ENCODE measurements around the gene PEAK1.

Gene PEAK1

DNA sequence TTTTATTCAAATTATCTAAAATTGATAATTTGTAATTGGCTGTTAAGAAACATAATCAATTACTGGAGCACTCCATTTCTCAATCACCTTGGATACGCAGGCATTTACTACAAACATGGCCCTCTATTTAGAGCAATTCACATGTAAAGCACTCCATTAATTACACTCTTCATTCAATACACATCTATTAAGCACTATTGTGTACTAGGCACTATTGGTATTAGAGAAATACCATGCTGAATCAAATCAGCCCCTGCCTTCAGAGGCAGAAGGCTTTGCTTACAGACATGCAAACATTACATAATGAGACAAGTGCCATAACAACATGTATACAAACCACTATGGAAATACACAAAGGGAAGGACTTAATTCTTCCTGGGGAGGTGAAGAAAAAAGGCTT is 69.1 kb downstream of the PEAK1 start:
- no peak for TF ChIP-seq PATZ1 (CRISPR knock-in tag; IDR thresholded peaks at IDR 0.05; ENCODE audit: borderline replicate concordance)
- TF ChIP-seq ARNTL (CRISPR knock-in tag; IDR thresholded peaks at IDR 0.05; ENCODE audit: borderline replicate concordance, low read depth) = no peak
- TF ChIP-seq ISL1 (CRISPR knock-in tag; IDR thresholded peaks at IDR 0.05) = no peak
- TF ChIP-seq ZC3H10 (CRISPR knock-in tag; IDR thresholded peaks at IDR 0.05) = no peak
- no peak for TF ChIP-seq CREB5 (CRISPR knock-in tag; IDR thresholded peaks at IDR 0.05; ENCODE audit: low read depth)
- TF ChIP-seq ZNF565 (CRISPR knock-in tag; conservative IDR thresholded peaks at IDR 0.05; ENCODE audit: low read depth) = no peak
- TF ChIP-seq GLIS3 (CRISPR knock-in tag; IDR thresholded peaks at IDR 0.05) = no peak
- TF ChIP-seq POU6F1 (CRISPR knock-in tag; IDR thresholded peaks at IDR 0.05; ENCODE audit: borderline replicate concordance, low read depth) = no peak
- no peak for TF ChIP-seq ESRRG (CRISPR knock-in tag; IDR thresholded peaks at IDR 0.05)
- TF ChIP-seq TOX (CRISPR knock-in tag; IDR thresholded peaks at IDR 0.05; ENCODE audit: borderline replicate concordance) = no peak
- no peak for TF ChIP-seq OSR1 (CRISPR knock-in tag; IDR thresholded peaks at IDR 0.05)
- TF ChIP-seq TCF4 (CRISPR knock-in tag; IDR thresholded peaks at IDR 0.05; ENCODE audit: borderline replicate concordance) = no peak
- TF ChIP-seq RARB (CRISPR knock-in tag; IDR thresholded peaks at IDR 0.05) = no peak
- no peak for TF ChIP-seq ZFP3 (CRISPR knock-in tag; IDR thresholded peaks at IDR 0.05)
- no peak for TF ChIP-seq ZNF8 (CRISPR knock-in tag; IDR thresholded peaks at IDR 0.05)
- TF ChIP-seq, protein P1, sequence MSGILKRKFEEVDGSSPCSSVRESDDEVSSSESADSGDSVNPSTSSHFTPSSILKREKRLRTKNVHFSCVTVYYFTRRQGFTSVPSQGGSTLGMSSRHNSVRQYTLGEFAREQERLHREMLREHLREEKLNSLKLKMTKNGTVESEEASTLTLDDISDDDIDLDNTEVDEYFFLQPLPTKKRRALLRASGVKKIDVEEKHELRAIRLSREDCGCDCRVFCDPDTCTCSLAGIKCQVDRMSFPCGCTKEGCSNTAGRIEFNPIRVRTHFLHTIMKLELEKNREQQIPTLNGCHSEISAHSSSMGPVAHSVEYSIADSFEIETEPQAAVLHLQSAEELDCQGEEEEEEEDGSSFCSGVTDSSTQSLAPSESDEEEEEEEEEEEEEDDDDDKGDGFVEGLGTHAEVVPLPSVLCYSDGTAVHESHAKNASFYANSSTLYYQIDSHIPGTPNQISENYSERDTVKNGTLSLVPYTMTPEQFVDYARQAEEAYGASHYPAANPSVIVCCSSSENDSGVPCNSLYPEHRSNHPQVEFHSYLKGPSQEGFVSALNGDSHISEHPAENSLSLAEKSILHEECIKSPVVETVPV (CRISPR knock-in tag; IDR thresholded peaks at IDR 0.05) = no peak
- TF ChIP-seq ZNF70 (CRISPR knock-in tag; IDR thresholded peaks at IDR 0.05) = no peak
- no peak for ATAC-seq

DNA sequence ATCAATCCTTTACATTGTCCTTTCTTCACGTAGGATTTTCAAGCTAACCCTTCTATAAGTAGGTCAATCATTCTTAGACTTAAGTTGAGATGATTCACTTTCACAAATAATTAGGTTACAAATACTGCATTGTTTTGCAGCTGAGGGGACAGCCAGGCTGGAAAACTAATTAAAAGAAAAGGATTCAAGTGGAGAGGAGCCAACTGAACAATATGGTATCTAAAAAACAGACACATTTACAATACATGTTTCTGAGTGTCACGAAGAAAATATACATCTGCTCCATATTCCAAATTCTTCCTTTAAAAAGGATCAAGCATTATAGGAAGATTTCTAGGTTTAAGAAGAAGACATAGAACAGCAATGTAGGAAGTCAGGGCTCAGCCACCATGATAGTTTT is 70.2 kb downstream of the PEAK1 start:
- no peak for TF ChIP-seq PPARA (CRISPR knock-in tag; IDR thresholded peaks at IDR 0.05; ENCODE audit: borderline replicate concordance)
- no peak for TF ChIP-seq CREB5 (CRISPR knock-in tag; IDR thresholded peaks at IDR 0.05; ENCODE audit: low read depth)
- no peak for TF ChIP-seq TOX (CRISPR knock-in tag; IDR thresholded peaks at IDR 0.05; ENCODE audit: borderline replicate concordance)
- TF ChIP-seq ZFP3 (CRISPR knock-in tag; IDR thresholded peaks at IDR 0.05) = no peak
- no peak for TF ChIP-seq ARNTL (CRISPR knock-in tag; IDR thresholded peaks at IDR 0.05; ENCODE audit: borderline replicate concordance, low read depth)
- no peak for TF ChIP-seq PATZ1 (CRISPR knock-in tag; IDR thresholded peaks at IDR 0.05; ENCODE audit: borderline replicate concordance)
- no peak for TF ChIP-seq TCF4 (CRISPR knock-in tag; IDR thresholded peaks at IDR 0.05; ENCODE audit: borderline replicate concordance)
- TF ChIP-seq TSHZ2 (CRISPR knock-in tag; IDR thresholded peaks at IDR 0.05) = no peak
- no peak for TF ChIP-seq POU6F1 (CRISPR knock-in tag; IDR thresholded peaks at IDR 0.05; ENCODE audit: borderline replicate concordance, low read depth)
- no peak for TF ChIP-seq ZNF8 (CRISPR knock-in tag; IDR thresholded peaks at IDR 0.05)
- no peak for TF ChIP-seq BACH2 (CRISPR knock-in tag; IDR thresholded peaks at IDR 0.05; ENCODE audit: borderline replicate concordance)
- TF ChIP-seq, protein P1 (CRISPR knock-in tag; IDR thresholded peaks at IDR 0.05) = no peak
- no peak for TF ChIP-seq ZNF565 (CRISPR knock-in tag; conservative IDR thresholded peaks at IDR 0.05; ENCODE audit: low read depth)
- TF ChIP-seq ISL1 (CRISPR knock-in tag; IDR thresholded peaks at IDR 0.05) = no peak
- no peak for TF ChIP-seq ESRRG (CRISPR knock-in tag; IDR thresholded peaks at IDR 0.05)
- no peak for TF ChIP-seq RARB (CRISPR knock-in tag; IDR thresholded peaks at IDR 0.05)
- no peak for TF ChIP-seq ZFP30 (CRISPR knock-in tag; IDR thresholded peaks at IDR 0.05)
- no peak for ATAC-seq

Measured in SK-N-SH treated with all-trans-retinoic acid at 6 μM for 48 hours (cell line).